H9 (cell line): ENCODE data around the gene IL3RA. TPM values are rescaled to one million over a fixed set of nuclear protein-coding genes. Genes with fewer than 3 reads are reported as not detected.
"Not testable (repeated sequence)": the region's sequence is repeated elsewhere in the genome, so short reads cannot be mapped to it uniquely, and the experiment has no call there.

Source experiments
- DNase-seq: peaks from one replicate; pipeline ENCODE4 v3.0.0-alpha.2; 2017
- H2AFZ ChIP-seq: one replicate; pipeline ENCODE4 v1.6.1; 2013; ENCODE audit warnings: mild to moderate bottlenecking, low read length, control low read depth, moderate library complexity
- H2AK5ac ChIP-seq: 2 replicates; pipeline ENCODE4 v1.6.1; 2013; ENCODE audit warnings: low read length, control low read depth, mixed read lengths; ENCODE audit not compliant: insufficient read length
- H2BK120ac ChIP-seq: one replicate; pipeline ENCODE4 v1.6.1; 2013; ENCODE audit warnings: low read depth, mild to moderate bottlenecking, low read length, control low read depth, inconsistent platforms; ENCODE audit not compliant: poor library complexity, severe bottlenecking
- H2BK12ac ChIP-seq: 2 replicates; pipeline ENCODE4 v1.6.1; 2013; ENCODE audit warnings: low read length, control low read depth, mixed read lengths, low read depth; ENCODE audit not compliant: insufficient read length
- H2BK15ac ChIP-seq: 2 replicates; pipeline ENCODE4 v1.6.1; 2013; ENCODE audit warnings: low read depth, low read length, control low read depth
- H2BK20ac ChIP-seq: one replicate; pipeline ENCODE4 v1.6.1; 2013; ENCODE audit warnings: low read depth, mild to moderate bottlenecking, low read length, control low read depth, inconsistent platforms; ENCODE audit not compliant: poor library complexity, severe bottlenecking
- H2BK5ac ChIP-seq: 2 replicates; pipeline ENCODE4 v1.6.1; 2013; ENCODE audit warnings: low read length, control low read depth, mixed read lengths; ENCODE audit not compliant: insufficient read length
- H3K14ac ChIP-seq: 2 replicates; pipeline ENCODE4 v1.6.1; 2013; ENCODE audit warnings: low read length, control low read depth; ENCODE audit not compliant: insufficient read depth
- H3K18ac ChIP-seq: 2 replicates; pipeline ENCODE4 v1.6.1; 2013; ENCODE audit warnings: low read depth, mild to moderate bottlenecking, mixed read lengths, low read length, control low read depth; ENCODE audit not compliant: insufficient read length
- H3K23ac ChIP-seq: 2 replicates; pipeline ENCODE4 v1.6.1; 2013; ENCODE audit warnings: low read length, control low read depth, mixed read lengths, low read depth; ENCODE audit not compliant: insufficient read length
- H3K23me2 ChIP-seq: 2 replicates; pipeline ENCODE4 v1.6.1; 2013; ENCODE audit warnings: low read depth, mild to moderate bottlenecking, mixed read lengths, low read length, control low read depth; ENCODE audit not compliant: insufficient read length, poor library complexity, severe bottlenecking
- H3K27ac ChIP-seq: 2 replicates; pipeline ENCODE4 v1.5.1; 2013; ENCODE audit warnings: low read length, control low read depth, mixed read lengths, low read depth; ENCODE audit not compliant: insufficient read length
- H3K27me3 ChIP-seq: 2 replicates; pipeline ENCODE4 v1.6.1; 2013; ENCODE audit warnings: low read length, control low read depth, inconsistent platforms; ENCODE audit not compliant: insufficient read depth
- H3K4ac ChIP-seq: 2 replicates; pipeline ENCODE4 v1.6.1; 2013; ENCODE audit warnings: low read depth, mild to moderate bottlenecking, control low read depth, inconsistent platforms, low read length, moderate library complexity
- H3K4me1 ChIP-seq: 2 replicates; pipeline ENCODE4 v1.6.1; 2013; ENCODE audit warnings: low read length, control low read depth, inconsistent platforms; ENCODE audit not compliant: insufficient read depth
- H3K4me2 ChIP-seq: 2 replicates; pipeline ENCODE4 v1.6.1; 2013; ENCODE audit warnings: low read length, control low read depth, mixed read lengths; ENCODE audit not compliant: insufficient read length, insufficient read depth
- H3K56ac ChIP-seq: 2 replicates; pipeline ENCODE4 v1.6.1; 2013; ENCODE audit warnings: low read depth, mild to moderate bottlenecking, mixed read lengths, low read length, control low read depth; ENCODE audit not compliant: insufficient read length
- H3K79me1 ChIP-seq: 2 replicates; pipeline ENCODE4 v1.6.1; 2013; ENCODE audit warnings: low read depth, mild to moderate bottlenecking, moderate library complexity, low read length, control low read depth, inconsistent platforms; ENCODE audit not compliant: insufficient read depth, poor library complexity, severe bottlenecking
- H3K79me2 ChIP-seq: 2 replicates; pipeline ENCODE4 v1.6.1; 2013; ENCODE audit warnings: low read length, control low read depth, inconsistent platforms; ENCODE audit not compliant: insufficient read depth
- H3K9ac ChIP-seq: 2 replicates; pipeline ENCODE4 v1.6.1; 2013; ENCODE audit warnings: low read length, control low read depth, mixed read lengths; ENCODE audit not compliant: insufficient read length; ENCODE audit errors: extremely low read depth
- H3K9me3 ChIP-seq: one replicate; pipeline ENCODE4 v1.6.1; 2013; ENCODE audit warnings: low read depth, low read length, inconsistent platforms; ENCODE audit not compliant: control insufficient read depth
- H3T11ph ChIP-seq: one replicate; pipeline ENCODE4 v1.6.1; 2013; ENCODE audit warnings: mild to moderate bottlenecking, low read length, control low read depth, inconsistent platforms
- H4K20me1 ChIP-seq: one replicate; pipeline ENCODE4 v1.6.1; 2013; ENCODE audit not compliant: control insufficient read depth, insufficient read length, insufficient read depth
- H4K5ac ChIP-seq: 2 replicates; pipeline ENCODE4 v1.6.1; 2013; ENCODE audit warnings: low read depth, mild to moderate bottlenecking, mixed read lengths, low read length, control low read depth; ENCODE audit not compliant: insufficient read length
- H4K8ac ChIP-seq: replicated peaks from 2 replicates; pipeline ENCODE4 v1.6.1; 2013; ENCODE audit warnings: low read length, control low read depth, mixed read lengths, low read depth; ENCODE audit not compliant: insufficient read length
- H4K91ac ChIP-seq: 2 replicates; pipeline ENCODE4 v1.6.1; 2013; ENCODE audit warnings: low read depth, mild to moderate bottlenecking, moderate library complexity, mixed read lengths, low read length, control low read depth; ENCODE audit not compliant: insufficient read length
- H3K27ac Mint-ChIP-seq, 3 experiments: 2 replicates in 2 of 3; 3 replicates in 1 of 3; pipeline ENCODE4 v1.8.0; 2020 to 2021; ENCODE audit warnings: mixed read lengths in 3 of 3, mild to moderate bottlenecking in 1 of 3, moderate library complexity in 1 of 3
- H3K27me3 Mint-ChIP-seq: 2 replicates; pipeline ENCODE4 v1.8.0; 2021; ENCODE audit warnings: low read depth, mild to moderate bottlenecking, moderate library complexity, mixed read lengths
- H3K36me3 Mint-ChIP-seq, 3 experiments: 2 replicates in 2 of 3; 3 replicates in 1 of 3; pipeline ENCODE4 v1.8.0; 2020 to 2021; ENCODE audit warnings: low read depth in 3 of 3, mixed read lengths in 3 of 3; ENCODE audit not compliant: insufficient read depth in 1 of 3
- H3K4me1 Mint-ChIP-seq, 2 experiments: 2 replicates each; pipeline ENCODE4 v1.8.0; 2020; ENCODE audit warnings: mixed read lengths in 2 of 2
- H3K4me3 Mint-ChIP-seq, 2 experiments: 2 replicates in 1 of 2; 3 replicates in 1 of 2; pipeline ENCODE4 v1.8.0; 2020 to 2021; ENCODE audit warnings: mild to moderate bottlenecking in 2 of 2, mixed read lengths in 2 of 2, moderate library complexity in 1 of 2
- H3K9me3 Mint-ChIP-seq, 2 experiments: 2 replicates in 1 of 2; 3 replicates in 1 of 2; pipeline ENCODE4 v1.8.0; 2020; ENCODE audit warnings: mild to moderate bottlenecking in 2 of 2, mixed read lengths in 2 of 2, moderate library complexity in 1 of 2
- CTCF ChIP-seq: fragments of 200-600 bp; sonication (generic); conservative IDR thresholded peaks from 3 replicates; pipeline ENCODE4 v1.8.0; 2021; ENCODE audit warnings: antibody characterized with exemption, mild to moderate bottlenecking
- WGBS: extraction: QIAGEN DNeasy Blood & Tissue Kit; methylation state at CpG from one replicate; pipeline ENCODE4 v1.1.7; 2013; ENCODE audit warnings: missing lambda C conversion rate, low lambda C conversion rate, mixed read lengths; ENCODE audit not compliant: insufficient read length; ENCODE audit errors: extremely low coverage; 5-methylcytosine and 5-hydroxymethylcytosine counted together
- total RNA-seq: library from RNA; stranded (reverse); gene quantifications from 2 replicates; pipeline ENCODE4 v1.2.1, GENCODE V29; 2021

The IL3RA gene
- total RNA-seq, 1 experiment from 2014 or later: 0.24 TPM

GRCh38 chrX:1425381-1425780, 88.8 kb downstream of the IL3RA start:
- H3K4me3 Mint-ChIP-seq: no peak overlapping the region
- Histone ChIP-seq H3K27ac (no peak overlapping the region), H3K9me3 (peaks cover 26% of the 10 kb centered on the region), H2BK5ac (no peak overlapping the region), H3K4me1 (no peaks in the 10 kb centered on the region), H4K91ac (no peak overlapping the region), H4K8ac (no peak overlapping the region), H4K5ac (no peak overlapping the region), H3T11ph (no peak overlapping the region), H3K79me1 (no peaks in the 10 kb centered on the region), H2BK120ac (no peak overlapping the region), H2BK20ac (no peak overlapping the region), H3K4ac (no peak overlapping the region), H3K23ac (no peak overlapping the region), H3K14ac (no peak overlapping the region), H2AFZ (no peak overlapping the region), H2BK12ac (no peak overlapping the region), H3K18ac (no peak overlapping the region), H3K27me3 (no peaks in the 10 kb centered on the region), H3K4me2 (no peak overlapping the region), H2BK15ac (no peak overlapping the region), H3K56ac (no peak overlapping the region), H3K79me2 (no peaks in the 10 kb centered on the region), H3K23me2 (no peaks in the 10 kb centered on the region), H3K9ac (no peak overlapping the region), H2AK5ac (no peak overlapping the region), H4K20me1 (no peaks in the 10 kb centered on the region)
- H3K9me3 Mint-ChIP-seq: peaks cover 33 to 37% of the 10 kb centered on the region in 2 experiments
- TF ChIP-seq CTCF: no peak
- H3K4me1 Mint-ChIP-seq: peaks cover 1 to 4% of the 10 kb centered on the region in 2 experiments; a peak in 3 of 4 replicates
- no peak for DNase-seq
- peaks cover 3% of the 10 kb centered on the region for H3K27me3 Mint-ChIP-seq
- H3K27ac Mint-ChIP-seq: no peak overlapping the region
- peaks cover 74 to 82% (median 80%) of the 10 kb centered on the region in 3 experiments for H3K36me3 Mint-ChIP-seq
- no CpG with 5 or more reads among the region's 10 CpGs for WGBS

GRCh38 chrX:1426321-1426720, 89.7 kb downstream of the IL3RA start:
- not testable (repeated sequence) for H2AK5ac ChIP-seq, H3K79me2 ChIP-seq, H3K23me2 ChIP-seq, H3K27ac ChIP-seq, H4K5ac ChIP-seq, H3K4me3 Mint-ChIP-seq, H2BK12ac ChIP-seq, H3K27me3 ChIP-seq, H3K4ac ChIP-seq, H3K56ac ChIP-seq, H3K79me1 ChIP-seq, H3K9ac ChIP-seq, H3K23ac ChIP-seq, H3K18ac ChIP-seq, H2AFZ ChIP-seq, DNase-seq, H3K14ac ChIP-seq, H3K27ac Mint-ChIP-seq, H3K4me2 ChIP-seq, H2BK15ac ChIP-seq, H4K91ac ChIP-seq, H2BK120ac ChIP-seq, H3K27me3 Mint-ChIP-seq, H4K8ac ChIP-seq, H3K4me1 Mint-ChIP-seq, H2BK20ac ChIP-seq, H4K20me1 ChIP-seq, H2BK5ac ChIP-seq, H3T11ph ChIP-seq, H3K4me1 ChIP-seq
- Mint-ChIP-seq H3K36me3 (peaks cover 68 to 76% (median 72%) of the 10 kb centered on the region in 3 experiments), H3K9me3 (peaks cover 33 to 37% of the 10 kb centered on the region in 2 experiments)
- no CpG with 5 or more reads among the region's 16 CpGs for whole genome bisulfite sequencing
- peaks cover 25% of the 10 kb centered on the region for H3K9me3 ChIP-seq
